HepG2 (cell line): ENCODE results near the gene STARD5. TPM values are rescaled to one million over a fixed set of nuclear protein-coding genes. Genes with fewer than 3 reads are reported as not detected.

Experiments used
- ATAC-seq: fragments of 200-7000 bp; cut with Tn5 transposase; 3 replicates; pipeline ENCODE4 v1.9.1; 2020; ENCODE audit warnings: mild to moderate bottlenecking, moderate library complexity
- BruUV-seq: library from RNA; stranded (reverse); fragments of 400-500 nt; replicated peaks from 2 replicates; lab custom pipeline; 2021; lab: Mats Ljungman, UMichigan
- CTCF ChIA-PET: fragments of 300-600 bp; formaldehyde crosslinking; extraction: SDS; loops from one replicate; lab custom pipeline; 2021; ENCODE audit warnings: low total read pairs, inconsistent platforms, low intra/inter-chr PET ratio; lab: Yijun Ruan, JAX
- POLR2A ChIA-PET: fragments of 350-600 bp; sonication (Branson Sonifier 250); formaldehyde crosslinking; loops from one replicate; lab custom pipeline; 2020; ENCODE audit warnings: antibody characterized with exemption, inconsistent platforms; lab: Yijun Ruan, JAX
- DNase-seq: peaks from one replicate; pipeline ENCODE4 v3.0.0-alpha.2; 2015; ENCODE audit warnings: low spot score
- FAIRE-seq: peaks from 3 replicates; lab custom pipeline; 2011; peaks lifted over from hg19 to GRCh38; lab: Jason Lieb, UNC
- H2AFZ ChIP-seq: one replicate; pipeline ENCODE4 v1.6.1; 2011; ENCODE audit warnings: low read length, inconsistent platforms
- H3K27ac ChIP-seq: fragments of 300-600 bp; 3 replicates; pipeline ENCODE4 v1.8.0; 2011; ENCODE audit warnings: mixed run types, mild to moderate bottlenecking, mixed read lengths, low read length, inconsistent platforms; ENCODE audit not compliant: insufficient read depth; ENCODE audit errors: extremely low read length
- H3K27me3 ChIP-seq, 2 experiments: fragments of 200-600 bp in 1 of 2; 2 replicates in 1 of 2; 3 replicates in 1 of 2; pipeline versions ENCODE4 v1.6.0 to v1.8.0; 2011; ENCODE audit warnings: low read length in 2 of 2, mild to moderate bottlenecking in 2 of 2, moderate library complexity in 2 of 2, inconsistent platforms in 1 of 2; ENCODE audit not compliant: insufficient read depth in 2 of 2, control insufficient read depth in 1 of 2
- H3K36me3 ChIP-seq, 2 experiments: fragments of 200-600 bp in 1 of 2; replicated peaks in 1 of 2; 2 replicates in 1 of 2; 3 replicates in 1 of 2; pipeline versions ENCODE4 v1.5.1 to v1.8.0; 2011; ENCODE audit warnings: low read length in 2 of 2, inconsistent platforms in 1 of 2; ENCODE audit not compliant: insufficient read depth in 2 of 2, control insufficient read depth in 1 of 2
- H3K4me1 ChIP-seq: 2 replicates; pipeline ENCODE4 v1.5.1; 2012; ENCODE audit warnings: low read length, inconsistent platforms; ENCODE audit not compliant: insufficient read depth
- H3K4me2 ChIP-seq: 2 replicates; pipeline ENCODE4 v1.6.0; 2011; ENCODE audit warnings: low read depth, low read length, inconsistent platforms
- H3K4me3 ChIP-seq, 3 experiments: fragments of 200-600 bp in 1 of 3; sonication (generic), shearing (Covaris generic) in 1 of 3; replicated peaks in 1 of 3; 2 replicates each; pipeline ENCODE4 v1.5.1; 2011 to 2016; ENCODE audit warnings: low read length in 3 of 3, inconsistent platforms in 2 of 3, low read depth in 2 of 3, mild to moderate bottlenecking in 2 of 3, control low read depth in 1 of 3, mixed read lengths in 1 of 3; ENCODE audit not compliant: insufficient read depth in 1 of 3
- H3K79me2 ChIP-seq: one replicate; pipeline ENCODE4 v1.6.1; 2011; ENCODE audit warnings: low read length, inconsistent platforms; ENCODE audit not compliant: insufficient read depth
- H3K9ac ChIP-seq: 2 replicates; pipeline ENCODE4 v1.6.0; 2011; ENCODE audit warnings: mild to moderate bottlenecking, low read depth, low read length, inconsistent platforms; ENCODE audit not compliant: insufficient read depth
- H3K9me3 ChIP-seq: 2 replicates; pipeline ENCODE4 v1.5.1; 2012; ENCODE audit warnings: mild to moderate bottlenecking, low read length
- H4K20me1 ChIP-seq: 2 replicates; pipeline ENCODE4 v1.6.0; 2011; ENCODE audit warnings: inconsistent platforms, mild to moderate bottlenecking, low read length, moderate library complexity; ENCODE audit not compliant: insufficient read depth
- AHR ChIP-seq: IDR thresholded peaks from 2 replicates; pipeline ENCODE4 v1.6.1; 2018; ENCODE audit warnings: missing genetic modification reagents, missing compliant biosample characterization
- CBFB ChIP-seq: sonication (generic); formaldehyde crosslinking; IDR thresholded peaks from 2 replicates; pipeline ENCODE4 v1.4.0; 2020; ENCODE audit warnings: missing genetic modification reagents
- HNRNPLL ChIP-seq: fragments of 200-400 bp; formaldehyde crosslinking; IDR thresholded peaks from 2 replicates; pipeline ENCODE4 v1.6.1; 2017; ENCODE audit warnings: mild to moderate bottlenecking, low read depth, low read length; ENCODE audit not compliant: poor library complexity, severe bottlenecking
- IKZF1 ChIP-seq: fragments of 450-650 bp; IDR thresholded peaks from 2 replicates; pipeline ENCODE4 v1.7.1; 2016
- KDM4B ChIP-seq: sonication (generic); formaldehyde crosslinking; IDR thresholded peaks from 2 replicates; pipeline ENCODE4 v1.4.0; 2020; ENCODE audit warnings: missing genetic modification reagents
- KLF15 ChIP-seq: sonication (generic); formaldehyde crosslinking; IDR thresholded peaks from 2 replicates; pipeline ENCODE4 v1.8.1; 2023; ENCODE audit warnings: borderline replicate concordance, mild to moderate bottlenecking, inconsistent platforms, missing genetic modification reagents, mixed read lengths
- RFXAP ChIP-seq: sonication (generic); formaldehyde crosslinking; IDR thresholded peaks from 2 replicates; pipeline ENCODE4 v1.4.0; 2020; ENCODE audit warnings: missing genetic modification reagents, borderline replicate concordance
- SKIL ChIP-seq: sonication (generic); formaldehyde crosslinking; IDR thresholded peaks from 2 replicates; pipeline ENCODE4 v1.8.0; 2022; ENCODE audit warnings: missing genetic modification reagents, mild to moderate bottlenecking, moderate library complexity, borderline replicate concordance
- SOX13 ChIP-seq, 3 experiments: fragments of 450-650 bp in 1 of 3; sonication (generic) in 1 of 3; formaldehyde crosslinking in 1 of 3; IDR thresholded peaks in 2 of 3; conservative IDR thresholded peaks in 1 of 3; 2 replicates each; pipeline versions ENCODE4 v1.5.0 to v1.6.1; 2016 to 2020; ENCODE audit warnings: antibody characterized with exemption in 1 of 3, mild to moderate bottlenecking in 1 of 3, missing compliant biosample characterization in 1 of 3, missing genetic modification reagents in 1 of 3, moderate library complexity in 1 of 3
- ZBTB21 ChIP-seq: sonication (generic); formaldehyde crosslinking; IDR thresholded peaks from 2 replicates; pipeline ENCODE4 v1.4.0; 2020; ENCODE audit warnings: missing genetic modification reagents
- ZNF101 ChIP-seq: sonication (generic); formaldehyde crosslinking; IDR thresholded peaks from 2 replicates; pipeline ENCODE4 v1.4.0; 2020; ENCODE audit warnings: mild to moderate bottlenecking, low read depth, missing genetic modification reagents, borderline replicate concordance
- ZNF121 ChIP-seq: sonication (generic); formaldehyde crosslinking; IDR thresholded peaks from 2 replicates; pipeline ENCODE4 v1.5.0; 2020; ENCODE audit warnings: mild to moderate bottlenecking, missing genetic modification reagents
- ZNF17 ChIP-seq: sonication (generic); formaldehyde crosslinking; IDR thresholded peaks from 2 replicates; pipeline ENCODE4 v1.5.0; 2020; ENCODE audit warnings: mild to moderate bottlenecking, missing genetic modification reagents
- ZNF280B ChIP-seq: sonication (generic); formaldehyde crosslinking; IDR thresholded peaks from 2 replicates; pipeline ENCODE4 v1.5.0; 2020; ENCODE audit warnings: missing genetic modification reagents, mild to moderate bottlenecking, borderline replicate concordance
- ZNF33A ChIP-seq: sonication (generic); formaldehyde crosslinking; IDR thresholded peaks from 2 replicates; pipeline ENCODE4 v1.5.1; 2020; ENCODE audit warnings: missing genetic modification reagents, mild to moderate bottlenecking, moderate library complexity, borderline replicate concordance
- ZNF570 ChIP-seq: sonication (generic); formaldehyde crosslinking; IDR thresholded peaks from 2 replicates; pipeline ENCODE4 v1.4.0; 2020; ENCODE audit warnings: mild to moderate bottlenecking, missing genetic modification reagents, borderline replicate concordance
- ZNF629 ChIP-seq: sonication (generic); formaldehyde crosslinking; conservative IDR thresholded peaks from 2 replicates; pipeline ENCODE4 v1.5.0; 2020; ENCODE audit warnings: missing genetic modification reagents
- ZNF781 ChIP-seq: sonication (generic); formaldehyde crosslinking; IDR thresholded peaks from 2 replicates; pipeline ENCODE4 v1.5.1; 2020; ENCODE audit warnings: borderline replicate concordance, mild to moderate bottlenecking, missing genetic modification reagents; ENCODE audit errors: not compliant biosample characterization
- ZSCAN22 ChIP-seq: sonication (generic); formaldehyde crosslinking; IDR thresholded peaks from 2 replicates; pipeline ENCODE4 v1.4.0; 2020; ENCODE audit warnings: mild to moderate bottlenecking, missing genetic modification reagents
- WGBS: methylation state at CpG from one replicate; pipeline ENCODE4 v1.1.6; 2017; ENCODE audit warnings: low lambda C conversion rate; 5-methylcytosine and 5-hydroxymethylcytosine counted together
- in situ Hi-C: cut with HindIII; loops from 2 replicates; pipeline ENCODE4 v1.10.0; 2017; ENCODE audit warnings: low pct_unique_long_range_greater_than_20kb; ENCODE audit not compliant: extremely low pct_ligation_motif_present
- intact Hi-C: fragments of 100-400 bp; cut with micrococcal nuclease; formaldehyde crosslinking; loops from one replicate; pipeline ENCODE4 v1.10.0; 2022; ENCODE audit not compliant: unreplicated experiment
- polyA plus RNA-seq, 8 experiments: library from polyadenylated mRNA; depleted of rRNA in 3 of 8; stranded (reverse) in 7 of 8; unstranded in 1 of 8; fragments of >200 nt; fragmentation: Illumina TruSeq in 4 of 8; extraction: Trizol in 4 of 8; gene quantifications; 2 replicates each; pipeline versions ENCODE4 v1.2.1 to v1.2.3, GENCODE V29; 2011 to 2016; ENCODE audit warnings: low read depth in 4 of 8, missing spikeins in 1 of 8, mixed read lengths in 1 of 8; ENCODE audit not compliant: insufficient read depth in 1 of 8
- total RNA-seq, 5 experiments: library from RNA; depleted of rRNA; stranded (reverse); fragments of >200 nt; fragmentation: Illumina TruSeq; extraction: Trizol; gene quantifications; 2 replicates each; pipeline ENCODE4 v1.2.3, GENCODE V29; 2016; ENCODE audit warnings: low read depth in 1 of 5

The STARD5 gene
- total and polyA plus RNA-seq, 2 of the 13 experiments (the other 11 are each of a cell fraction or from before 2014, with no cell fraction given) = 3.1 to 3.5 TPM

GRCh38 chr15:81299156-81299555 is 24.8 kb downstream of the STARD5 start:
- ATAC-seq (no peak), FAIRE-seq (no peak), DNase-seq (no peak)
- Histone ChIP-seq H3K79me2 (no peaks in the 10 kb centered on the region), H3K4me1 (no peaks in the 10 kb centered on the region), H3K4me3 (no peak overlapping the region), H2AFZ (no peak overlapping the region), H4K20me1 (no peaks in the 10 kb centered on the region), H3K36me3 (no peaks in the 10 kb centered on the region), H3K9ac (no peak overlapping the region), H3K4me2 (no peak overlapping the region), H3K9me3 (no peaks in the 10 kb centered on the region), H3K27ac (no peak overlapping the region), H3K27me3 (peaks cover 0 to 28% of the 10 kb centered on the region in 2 experiments; a peak in 2 of 5 replicates)
- ChIA-PET CTCF (no interaction called here), POLR2A (no interaction called here)
- no TSS peak for BruUV-seq
- intact Hi-C loops (no loop called here), in situ Hi-C loops (no loop called here)
- WGBS = 0% methylated on average over 3 of the region's 3 CpGs
- TF ChIP-seq CBFB (no peak), KLF15 (CRISPR knock-in tag) (no peak), ZBTB21 (CRISPR knock-in tag) (no peak), ZNF570 (CRISPR knock-in tag) (no peak), ZNF280B (no peak), ZNF101 (no peak), RFXAP (no peak), AHR (no peak), KDM4B (CRISPR knock-in tag) (no peak), ZNF781 (CRISPR knock-in tag) (no peak), SKIL (no peak), ZNF121 (CRISPR knock-in tag) (no peak), ZNF629 (no peak), ZNF33A (CRISPR knock-in tag) (no peak), SOX13 (IDR thresholded peaks at IDR 0.05) (no peak), SOX13 (CRISPR knock-in tag; conservative IDR thresholded peaks at IDR 0.05 in 1 of 2, IDR thresholded peaks at IDR 0.05 in 1 of 2) (no peak), ZNF17 (CRISPR knock-in tag) (no peak), IKZF1 (no peak), HNRNPLL (no peak), ZSCAN22 (no peak)
